HG02642 (cell line): ENCODE data around the gene CENPO.

Source experiments
- ATAC-seq: cut with Tn5 transposase; IDR thresholded peaks from one replicate; pipeline ENCODE4 v1.9.1; 2021; ENCODE audit warnings: mild to moderate bottlenecking; ENCODE audit not compliant: unreplicated experiment, poor library complexity

CENPO gene

GRCh38 chr2:24792874-24793760 lies at the start of gene CENPO, which contains the start of gene PTRHD1:
CENPO (plus strand) TSS chr2:24793425; CDS start chr2:24793920, 495 bp downstream.
PTRHD1 (minus strand) TSS chr2:24793391; CDS start chr2:24793377, 14 bp downstream.
- peak; percentile 92 for ATAC-seq

- ATAC-seq, result no peak
These were observed 49.3 kb upstream of the CENPO start for GRCh38 chr2:24743924-24744323.

- ATAC-seq, result no peak
These were observed 48.9 kb upstream of the CENPO start for GRCh38 chr2:24744356-24744755.

GRCh38 chr2:24745825-24746224 lies 47.4 kb upstream of the CENPO start:
- ATAC-seq, result no peak

GRCh38 chr2:24747299-24747698 lies 45.9 kb upstream of the CENPO start:
- no peak for ATAC-seq

GRCh38 chr2:24749069-24749691 lies 44.0 kb upstream of the CENPO start:
- no peak for ATAC-seq

- no peak for ATAC-seq
These were observed 38.1 kb upstream of the CENPO start for GRCh38 chr2:24754985-24755705.

- ATAC-seq, result no peak
These were observed 36.4 kb upstream of the CENPO start for GRCh38 chr2:24756789-24757188.

- ATAC-seq, result no peak
These were observed 31.4 kb upstream of the CENPO start for GRCh38 chr2:24761866-24762265.

GRCh38 chr2:24762518-24762917 lies 30.7 kb upstream of the CENPO start:
- no peak for ATAC-seq

GRCh38 chr2:24763843-24764242 lies 29.4 kb upstream of the CENPO start:
- ATAC-seq, result no peak

- no peak for ATAC-seq
These were observed 26.6 kb upstream of the CENPO start for GRCh38 chr2:24766609-24767008.

GRCh38 chr2:24768013-24768412 lies 25.2 kb upstream of the CENPO start:
- ATAC-seq, result no peak

GRCh38 chr2:24768601-24769000 lies 24.6 kb upstream of the CENPO start:
- no peak for ATAC-seq

GRCh38 chr2:24771061-24771460 lies 22.2 kb upstream of the CENPO start:
- ATAC-seq, result no peak

- ATAC-seq, result no peak
These were observed 21.2 kb upstream of the CENPO start for GRCh38 chr2:24771764-24772586.

- ATAC-seq, result no peak
These were observed 18.9 kb upstream of the CENPO start for GRCh38 chr2:24774373-24774772.

- ATAC-seq, result no peak
These were observed 14.1 kb upstream of the CENPO start for GRCh38 chr2:24779116-24779515.

GRCh38 chr2:24783641-24784040 lies 9.6 kb upstream of the CENPO start:
- no peak for ATAC-seq

- ATAC-seq, result peak; percentile 74
These were observed 7.4 kb upstream of the CENPO start for GRCh38 chr2:24785671-24786321.
